ENCODE measurements around the gene RAB7B. TPM values are rescaled to one million over a fixed set of nuclear protein-coding genes. Genes with fewer than 3 reads are reported as not detected.

RAB7B gene
- total and polyA plus RNA-seq, 2 of the 4 experiments (the other 2 are of a cell fraction): 9.1 to 14.7 TPM

DNA sequence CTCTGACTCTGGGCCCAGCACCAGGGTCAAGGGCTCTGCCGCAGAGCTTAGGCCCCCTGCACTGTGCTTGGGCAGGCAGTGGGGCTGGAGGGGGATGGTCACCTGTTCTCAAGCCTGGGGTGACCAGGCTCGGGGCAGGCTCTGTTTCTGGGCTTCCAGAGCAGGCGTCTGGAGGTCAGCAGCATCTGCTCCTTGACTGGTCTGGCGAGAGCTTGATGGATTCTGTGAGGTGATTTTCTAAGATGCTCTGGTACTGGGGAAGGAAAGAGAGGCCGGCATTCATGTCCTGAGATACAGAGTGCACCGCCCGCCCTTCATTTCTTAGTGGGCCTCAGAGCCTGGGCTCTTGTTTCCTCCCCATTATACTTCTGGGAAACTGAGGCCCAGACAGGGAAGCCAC lies 24.5 kb downstream of the RAB7B start:
- Histone ChIP-seq H3K9me3 (ENCODE audit: control insufficient read depth, insufficient read depth, low read length) (no peaks in the 10 kb centered on the region), H3K9ac (ENCODE audit: low read depth, low read length) (no peak overlapping the region), H3K27me3 (ENCODE audit: control insufficient read depth, insufficient read depth, low read length) (no peaks in the 10 kb centered on the region), H4K91ac (ENCODE audit: insufficient read depth, low read depth, low read length) (no peak overlapping the region), H3K18ac (ENCODE audit: low read depth, low read length) (no peak overlapping the region), H3K27ac (ENCODE audit: insufficient read depth, low read length) (no peak overlapping the region), H3K36me3 (ENCODE audit: control insufficient read depth, insufficient read depth, low read length) (no peaks in the 10 kb centered on the region), H3K4me3 (ENCODE audit: insufficient read depth, low read depth, low read length) (no peak overlapping the region), H2AK9ac (replicated peaks; ENCODE audit: low read depth, low read length, poor library complexity) (no peak overlapping the region), H3K14ac (replicated peaks; ENCODE audit: low read depth, low read length) (no peak overlapping the region), H2AK5ac (ENCODE audit: low read depth, low read length) (no peak overlapping the region), H2BK20ac (ENCODE audit: low read depth, low read length) (no peak overlapping the region), H2BK5ac (ENCODE audit: low read depth, low read length, poor library complexity, severe bottlenecking) (no peak overlapping the region), H2BK15ac (ENCODE audit: low read depth, low read length) (no peak overlapping the region), H3K23ac (ENCODE audit: low read depth, low read length) (no peak overlapping the region), H4K8ac (ENCODE audit: low read depth in 2 of 2, low read length in 2 of 2) (no peak overlapping the region), H3K79me1 (ENCODE audit: low read depth in 1 of 2, low read length in 2 of 2) (no peaks in the 10 kb centered on the region), H2AFZ (replicated peaks; ENCODE audit: low read length, poor library complexity) (no peak overlapping the region), H3K4me1 (ENCODE audit: control insufficient read depth, insufficient read depth, low read length) (no peaks in the 10 kb centered on the region), H3K4ac (ENCODE audit: low read depth, low read length) (no peak overlapping the region), H2BK120ac (ENCODE audit: low read depth, low read length) (no peak overlapping the region), H4K20me1 (ENCODE audit: insufficient read depth, low read length) (no peaks in the 10 kb centered on the region; the same call in 1 of the 2 replicates), H3K9me1 (ENCODE audit: insufficient read depth, low read length) (peaks cover 14% of the 10 kb centered on the region), H4K5ac (ENCODE audit: low read depth, low read length) (no peak overlapping the region), H3K4me2 (ENCODE audit: low read depth, low read length) (no peak overlapping the region), H3K56ac (ENCODE audit: extremely low read depth, insufficient read depth, low read length) (no peak overlapping the region)
- no peak for DNase-seq
- WGBS, 2 experiments (ENCODE audit: extremely low coverage in 2 of 2, insufficient read length in 1 of 2): 42% methylated on average over 2 of the region's 7 CpGs; no CpG with 5 or more reads in 1 of the 2 experiments
- intact Hi-C loops (cut with micrococcal nuclease) (loop anchor here (10.0 kb wide), 1 partner anchor 384 kb away; no protein-coding TSS in a partner anchor), dilution Hi-C loops (cut with HindIII; ENCODE audit: low sequenced_read_pairs, unreplicated experiment) (no loop called here), in situ Hi-C loops (cut with MboI; ENCODE audit: low sequenced_read_pairs) (no loop called here)
- ATAC-seq (ENCODE audit: low read depth): no peak
- CTCF ChIA-PET: interaction anchor here (0.8 to 3.3 kb wide), 4 partner anchors 59 to 320 kb away, joined by 3 to 161 read pairs (median 35); no protein-coding TSS in a partner anchor
- POLR2A ChIA-PET (ENCODE audit: unreplicated experiment): no interaction called here
- BruUV-seq (replicated peaks): no TSS peak
- no peak for TF ChIP-seq MAZ (IDR thresholded peaks at IDR 0.05; ENCODE audit: borderline replicate concordance, low read depth, low read length)
- TF ChIP-seq MXI1 (IDR thresholded peaks at IDR 0.05; ENCODE audit: borderline replicate concordance, low read depth, low read length): no peak
- TF ChIP-seq CEBPB (IDR thresholded peaks at IDR 0.05; ENCODE audit: low read depth, low read length): no peak
- no peak for TF ChIP-seq FOS (IDR thresholded peaks at IDR 0.05; ENCODE audit: low read depth, low read length)
- TF ChIP-seq SMC3 (IDR thresholded peaks at IDR 0.05; ENCODE audit: low read depth, low read length): no peak
- TF ChIP-seq, protein P1, sequence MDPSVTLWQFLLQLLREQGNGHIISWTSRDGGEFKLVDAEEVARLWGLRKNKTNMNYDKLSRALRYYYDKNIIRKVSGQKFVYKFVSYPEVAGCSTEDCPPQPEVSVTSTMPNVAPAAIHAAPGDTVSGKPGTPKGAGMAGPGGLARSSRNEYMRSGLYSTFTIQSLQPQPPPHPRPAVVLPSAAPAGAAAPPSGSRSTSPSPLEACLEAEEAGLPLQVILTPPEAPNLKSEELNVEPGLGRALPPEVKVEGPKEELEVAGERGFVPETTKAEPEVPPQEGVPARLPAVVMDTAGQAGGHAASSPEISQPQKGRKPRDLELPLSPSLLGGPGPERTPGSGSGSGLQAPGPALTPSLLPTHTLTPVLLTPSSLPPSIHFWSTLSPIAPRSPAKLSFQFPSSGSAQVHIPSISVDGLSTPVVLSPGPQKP (IDR thresholded peaks at IDR 0.05; ENCODE audit: borderline replicate concordance, low read depth, low read length): no peak
- TF ChIP-seq CHD1 (IDR thresholded peaks at IDR 0.05; ENCODE audit: low read depth, low read length): no peak
- no peak for TF ChIP-seq RCOR1 (IDR thresholded peaks at IDR 0.05; ENCODE audit: insufficient replicate concordance, low read length)
- TF ChIP-seq RFX5 (IDR thresholded peaks at IDR 0.05; ENCODE audit: low read depth, low read length): no peak
- no peak for TF ChIP-seq POLR2A (IDR thresholded peaks at IDR 0.05; ENCODE audit: low read depth, low read length)
- TF ChIP-seq, protein P2, sequence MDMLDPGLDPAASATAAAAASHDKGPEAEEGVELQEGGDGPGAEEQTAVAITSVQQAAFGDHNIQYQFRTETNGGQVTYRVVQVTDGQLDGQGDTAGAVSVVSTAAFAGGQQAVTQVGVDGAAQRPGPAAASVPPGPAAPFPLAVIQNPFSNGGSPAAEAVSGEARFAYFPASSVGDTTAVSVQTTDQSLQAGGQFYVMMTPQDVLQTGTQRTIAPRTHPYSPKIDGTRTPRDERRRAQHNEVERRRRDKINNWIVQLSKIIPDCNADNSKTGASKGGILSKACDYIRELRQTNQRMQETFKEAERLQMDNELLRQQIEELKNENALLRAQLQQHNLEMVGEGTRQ (IDR thresholded peaks at IDR 0.05; ENCODE audit: low read depth, low read length): no peak
- no peak for TF ChIP-seq MAFK (IDR thresholded peaks at IDR 0.05; ENCODE audit: low read depth, low read length)
- no peak for TF ChIP-seq NFE2L2 (IDR thresholded peaks at IDR 0.05; ENCODE audit: low read depth, low read length)

Data from IMR-90 (cell line).